HG03439 (cell line): Measurements from ENCODE around the gene YKT6.
"Not testable (repeated sequence)": the region's sequence is repeated elsewhere in the genome, so short reads cannot be mapped to it uniquely, and the experiment has no call there.

Source experiments
- ATAC-seq: cut with Tn5 transposase; IDR thresholded peaks from one replicate; pipeline ENCODE4 v1.9.1; 2021; ENCODE audit warnings: mild to moderate bottlenecking, moderate library complexity; ENCODE audit not compliant: unreplicated experiment

The YKT6 gene

GRCh38 chr7:44171901-44172300 lies 28.9 kb upstream of the YKT6 start:
- not testable (repeated sequence) for ATAC-seq

GRCh38 chr7:44172352-44172751 lies 28.4 kb upstream of the YKT6 start:
- ATAC-seq = no peak

GRCh38 chr7:44172803-44173424 lies 27.9 kb upstream of the YKT6 start:
- no peak for ATAC-seq

GRCh38 chr7:44173911-44174693 lies 26.7 kb upstream of the YKT6 start:
- no peak for ATAC-seq

GRCh38 chr7:44174694-44174948 lies 26.2 kb upstream of the YKT6 start:
- not testable (repeated sequence) for ATAC-seq

GRCh38 chr7:44175730-44176129 lies 25.0 kb upstream of the YKT6 start:
- ATAC-seq = no peak

- no peak for ATAC-seq
These were observed 24.3 kb upstream of the YKT6 start for GRCh38 chr7:44176486-44176885.

GRCh38 chr7:44177570-44178131 lies 23.1 kb upstream of the YKT6 start:
- no peak for ATAC-seq

GRCh38 chr7:44180631-44181030 lies 20.1 kb upstream of the YKT6 start:
- ATAC-seq = no peak

- ATAC-seq = no peak
These were observed 18.0 kb upstream of the YKT6 start for GRCh38 chr7:44182827-44183226.

- no peak for ATAC-seq
These were observed 17.4 kb upstream of the YKT6 start for GRCh38 chr7:44183386-44183785.

GRCh38 chr7:44184206-44184872 lies 16.4 kb upstream of the YKT6 start:
- ATAC-seq = no peak

- ATAC-seq = no peak
These were observed 15.8 kb upstream of the YKT6 start for GRCh38 chr7:44184873-44185446.

GRCh38 chr7:44185729-44186128 lies 15.0 kb upstream of the YKT6 start:
- no peak for ATAC-seq

GRCh38 chr7:44186736-44187135 lies 14.0 kb upstream of the YKT6 start:
- no peak for ATAC-seq

GRCh38 chr7:44187636-44188416 lies 13.0 kb upstream of the YKT6 start:
- no peak for ATAC-seq

GRCh38 chr7:44188480-44189225 lies 12.1 kb upstream of the YKT6 start:
- ATAC-seq = no peak

- ATAC-seq = no peak
These were observed 11.3 kb upstream of the YKT6 start, which contains the start of gene GCK for GRCh38 chr7:44189286-44189992. Gene GCK, minus strand, starts transcription at chr7:44189439. Its CDS starts 486 bp downstream, at chr7:44188953.
